ENCODE measurements around the gene KLHL7. TPM values are rescaled to one million over a fixed set of nuclear protein-coding genes. Genes with fewer than 3 reads are reported as not detected.
"Not testable (repeated sequence)": the region's sequence is repeated elsewhere in the genome, so short reads cannot be mapped to it uniquely, and the experiment has no call there.

KLHL7 gene
- total RNA-seq, 4 donors from 2014 or later: 20.3 to 35.0 (median 27.2) TPM

DNA sequence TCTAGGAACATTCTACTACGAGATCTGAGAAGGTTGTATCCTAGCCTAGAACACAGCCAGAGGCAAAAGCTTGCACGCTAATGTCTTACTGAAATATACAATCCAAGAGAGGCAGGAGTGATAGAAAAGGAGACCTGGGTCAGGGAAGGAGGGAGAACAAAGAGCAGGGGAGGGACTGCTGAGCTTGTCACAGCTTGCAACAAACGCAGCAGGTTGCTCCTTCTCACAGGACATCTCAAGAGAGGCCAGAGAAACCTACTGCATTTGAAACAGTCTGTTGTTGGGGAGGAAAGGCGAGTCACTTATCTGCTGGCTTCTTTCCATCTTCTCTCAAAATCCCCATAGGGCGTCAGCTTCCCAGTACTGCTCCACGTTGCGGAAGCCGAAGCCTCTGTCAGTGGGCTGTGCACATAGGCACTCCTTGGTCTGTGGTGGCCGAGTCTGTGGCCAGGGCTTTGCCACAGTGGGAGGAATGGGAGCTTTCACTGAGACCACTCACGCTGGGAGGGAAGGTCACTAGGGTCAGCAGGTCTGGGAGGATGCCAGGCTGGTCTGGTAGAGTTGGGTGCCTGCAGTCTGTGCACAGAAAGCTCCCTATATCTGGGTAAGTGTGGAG lies 115.2 kb downstream of the KLHL7 start:
- WGBS, 2 donors: 76 to 80% methylated on average over 10 of the region's 10 CpGs
- Histone ChIP-seq H3K4me3 (replicated peaks in 1 of 3) (no peak overlapping the region), H3K4me1 (no peaks in the 10 kb centered on the region), H3K27me3 (no peaks in the 10 kb centered on the region), H3K9me3 (no peaks in the 10 kb centered on the region), H3K27ac (no peak overlapping the region), H3K36me3 (no peaks in the 10 kb centered on the region)
- intact Hi-C loops (cut with DNase I): no loop called here
- DNase-seq: no peak
- TF ChIP-seq, protein P1, sequence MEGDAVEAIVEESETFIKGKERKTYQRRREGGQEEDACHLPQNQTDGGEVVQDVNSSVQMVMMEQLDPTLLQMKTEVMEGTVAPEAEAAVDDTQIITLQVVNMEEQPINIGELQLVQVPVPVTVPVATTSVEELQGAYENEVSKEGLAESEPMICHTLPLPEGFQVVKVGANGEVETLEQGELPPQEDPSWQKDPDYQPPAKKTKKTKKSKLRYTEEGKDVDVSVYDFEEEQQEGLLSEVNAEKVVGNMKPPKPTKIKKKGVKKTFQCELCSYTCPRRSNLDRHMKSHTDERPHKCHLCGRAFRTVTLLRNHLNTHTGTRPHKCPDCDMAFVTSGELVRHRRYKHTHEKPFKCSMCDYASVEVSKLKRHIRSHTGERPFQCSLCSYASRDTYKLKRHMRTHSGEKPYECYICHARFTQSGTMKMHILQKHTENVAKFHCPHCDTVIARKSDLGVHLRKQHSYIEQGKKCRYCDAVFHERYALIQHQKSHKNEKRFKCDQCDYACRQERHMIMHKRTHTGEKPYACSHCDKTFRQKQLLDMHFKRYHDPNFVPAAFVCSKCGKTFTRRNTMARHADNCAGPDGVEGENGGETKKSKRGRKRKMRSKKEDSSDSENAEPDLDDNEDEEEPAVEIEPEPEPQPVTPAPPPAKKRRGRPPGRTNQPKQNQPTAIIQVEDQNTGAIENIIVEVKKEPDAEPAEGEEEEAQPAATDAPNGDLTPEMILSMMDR (IDR thresholded peaks at IDR 0.05): no peak

DNA sequence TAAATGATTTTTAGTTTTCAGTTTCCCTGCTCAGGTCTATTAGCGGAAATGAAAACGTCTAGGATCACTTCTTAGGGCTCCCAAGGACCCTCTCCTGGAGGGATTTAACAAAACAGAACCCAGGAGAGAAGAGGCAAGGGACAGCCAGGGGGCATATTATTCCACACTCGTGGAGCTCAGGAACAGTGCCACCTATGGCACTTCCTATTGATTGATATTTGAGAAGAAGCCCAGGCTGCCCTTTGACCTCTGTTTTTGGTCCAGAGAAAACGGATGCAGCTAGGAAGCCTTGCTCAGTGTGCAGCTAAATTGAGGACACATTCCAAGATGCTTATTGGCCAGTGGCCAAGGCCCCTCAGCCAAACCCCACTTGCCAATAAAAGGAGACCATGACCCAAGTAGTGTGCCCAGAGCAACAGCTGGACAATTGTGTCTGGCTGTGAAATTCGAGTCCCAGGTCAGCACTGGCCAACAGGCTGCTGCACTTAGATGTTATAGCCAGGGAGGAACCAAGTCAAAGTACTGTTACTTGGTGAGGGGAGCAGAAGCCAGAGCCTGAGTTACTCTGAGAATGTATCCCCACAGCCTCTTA lies 117.0 kb downstream of the KLHL7 start:
- TF ChIP-seq, protein P1 (IDR thresholded peaks at IDR 0.05): no peak
- no peak for TF ChIP-seq POLR2A (IDR thresholded peaks at IDR 0.05)
- Histone ChIP-seq H3K36me3 (no peaks in the 10 kb centered on the region), H3K4me1 (no peaks in the 10 kb centered on the region), H3K4me3 (replicated peaks in 1 of 3) (no peak overlapping the region), H3K27me3 (no peaks in the 10 kb centered on the region), H3K27ac (no peak overlapping the region), H3K9me3 (no peaks in the 10 kb centered on the region)
- DNase-seq: no peak
- intact Hi-C loops (cut with DNase I): no loop called here
- 38 to 44% methylated on average over 5 of the region's 5 CpGs for WGBS, 2 donors

DNA sequence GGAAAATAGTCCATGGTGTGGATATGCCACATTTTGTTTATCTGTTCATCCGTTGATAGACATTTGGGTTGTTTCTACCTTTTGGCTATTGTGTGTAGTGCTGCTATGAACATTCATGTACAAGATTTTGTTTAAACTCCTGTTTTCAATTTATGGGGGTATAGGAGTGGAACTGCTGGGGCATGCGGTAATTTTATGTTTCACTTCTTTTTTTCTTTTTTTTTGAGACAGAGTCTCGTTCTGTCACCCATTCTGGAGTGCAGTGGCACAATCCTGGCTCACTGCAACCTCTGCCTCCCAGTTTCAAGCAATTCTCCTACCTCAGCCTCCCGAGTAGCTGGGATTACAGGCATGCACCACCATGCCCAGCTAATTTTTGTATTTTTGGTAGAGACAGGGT lies 118.8 kb downstream of the KLHL7 start:
- intact Hi-C loops (cut with DNase I); H3K4me1 ChIP-seq; H3K4me3 ChIP-seq (replicated peaks in 1 of 3); H3K9me3 ChIP-seq; H3K27me3 ChIP-seq; H3K36me3 ChIP-seq; H3K27ac ChIP-seq; DNase-seq: not testable (repeated sequence)
- 88% methylated on average over 4 of the region's 4 CpGs for WGBS, 2 donors

DNA sequence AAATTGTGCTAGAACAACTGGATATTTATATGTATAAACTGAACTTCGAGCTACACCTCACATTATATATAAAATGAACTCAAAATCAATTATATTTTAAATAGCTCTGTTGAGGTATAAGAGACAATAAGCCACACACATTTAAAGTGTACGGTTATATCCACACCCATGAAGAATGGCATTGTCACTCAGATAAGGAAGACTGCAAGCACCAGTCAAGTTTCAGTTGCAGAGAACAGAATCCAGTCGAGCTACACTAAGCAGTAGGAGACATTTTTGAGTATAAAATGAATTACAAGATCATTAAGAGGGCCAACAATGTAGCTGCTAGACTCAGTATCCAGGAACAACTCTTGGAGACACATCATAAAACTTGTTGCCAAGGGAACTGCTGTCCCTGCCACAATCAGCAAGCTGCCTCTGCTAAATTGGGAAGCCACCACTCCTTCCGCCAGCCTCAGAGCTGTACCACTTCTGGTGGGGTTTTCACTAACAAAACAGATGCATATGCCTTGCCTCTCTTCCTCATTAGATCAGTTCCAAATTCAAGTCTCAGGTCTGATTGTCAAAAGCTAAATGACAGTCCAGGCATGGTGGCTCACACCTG lies 121.4 kb downstream of the KLHL7 start:
- Histone ChIP-seq H3K27me3 (no peaks in the 10 kb centered on the region), H3K4me3 (replicated peaks in 1 of 3) (no peak overlapping the region), H3K4me1 (no peaks in the 10 kb centered on the region), H3K36me3 (no peaks in the 10 kb centered on the region), H3K27ac (no peak overlapping the region), H3K9me3 (no peaks in the 10 kb centered on the region)
- TF ChIP-seq POLR2A (IDR thresholded peaks at IDR 0.05): no peak
- TF ChIP-seq, protein P1 (IDR thresholded peaks at IDR 0.05): no peak
- 86 to 87% methylated on average over 4 of the region's 4 CpGs for WGBS, 2 donors
- no peak for DNase-seq
- intact Hi-C loops (cut with DNase I): no loop called here

Other genes with a start within 250 kb of the KLHL7 start
- 10 to 100 TPM; 18.5 to 38.7 (median 23.4) TPM for gene HYCC1, start 91.7 kb upstream of the KLHL7 start, total RNA-seq
- gene NUP42, start 76.3 kb downstream of the KLHL7 start, total RNA-seq: 10 to 100 TPM; 34.2 to 55.8 (median 45.4) TPM
- 10 to 100 TPM; 31.4 to 84.8 (median 69.9) TPM for gene GPNMB, start 141.0 kb downstream of the KLHL7 start, total RNA-seq
- 100 to 1,000 TPM in 2 of 4 donors, 10 to 100 TPM in 2; 76.1 to 211 (median 95.7) TPM for gene MALSU1, start 193.6 kb downstream of the KLHL7 start, total RNA-seq

All from thyroid gland (tissue), 4 donors.